Midbrain (tissue), 1 donor: ENCODE results near the gene DYNC2H1.

ENCODE experiments used
- DNase-seq: peaks from one replicate; lab custom pipeline; 2025; lab: John Stamatoyannopoulos, UW

Gene DYNC2H1

GRCh38 chr11:103108933-103109817 lies at the start of gene DYNC2H1:
Gene DYNC2H1, plus strand, starts transcription at chr11:103109426. Its CDS starts 149 bp downstream, at chr11:103109575.
- peak; percentile 87 for DNase-seq

- no peak for DNase-seq
Measured at GRCh38 chr11:103061656-103062055, 47.6 kb upstream of the DYNC2H1 start.

- DNase-seq: no peak
Measured at GRCh38 chr11:103067118-103067517, 42.1 kb upstream of the DYNC2H1 start.

GRCh38 chr11:103069367-103069766 lies 39.9 kb upstream of the DYNC2H1 start:
- DNase-seq: no peak

- no peak for DNase-seq
Measured at GRCh38 chr11:103070142-103070541, 39.1 kb upstream of the DYNC2H1 start.

GRCh38 chr11:103071008-103071407 lies 38.2 kb upstream of the DYNC2H1 start:
- no peak for DNase-seq

- no peak for DNase-seq
Measured at GRCh38 chr11:103076361-103076760, 32.9 kb upstream of the DYNC2H1 start.

- no peak for DNase-seq
Measured at GRCh38 chr11:103077554-103077953, 31.7 kb upstream of the DYNC2H1 start.

GRCh38 chr11:103078710-103079109 lies 30.5 kb upstream of the DYNC2H1 start:
- DNase-seq: no peak

GRCh38 chr11:103079833-103080232 lies 29.4 kb upstream of the DYNC2H1 start:
- no peak for DNase-seq

- no peak for DNase-seq
Measured at GRCh38 chr11:103085758-103086365, 23.4 kb upstream of the DYNC2H1 start.

GRCh38 chr11:103086461-103086860 lies 22.8 kb upstream of the DYNC2H1 start:
- no peak for DNase-seq

GRCh38 chr11:103091064-103091800 lies 18.0 kb upstream of the DYNC2H1 start:
- no peak for DNase-seq

GRCh38 chr11:103091801-103092524 lies 17.3 kb upstream of the DYNC2H1 start, which contains the start of gene DCUN1D5:
Gene DCUN1D5, minus strand, starts transcription at chr11:103092160. Its CDS starts 288 bp downstream, at chr11:103091872.
- DNase-seq: peak; percentile 96

- no peak for DNase-seq
Measured at GRCh38 chr11:103097279-103097678, 11.9 kb upstream of the DYNC2H1 start.

GRCh38 chr11:103109818-103110388 lies 677 bp downstream of the DYNC2H1 start:
- DNase-seq: no peak

GRCh38 chr11:103110391-103110790 lies 1.2 kb downstream of the DYNC2H1 start:
- DNase-seq: no peak

GRCh38 chr11:103111400-103111799 lies 2.2 kb downstream of the DYNC2H1 start:
- no peak for DNase-seq

- DNase-seq: no peak
Measured at GRCh38 chr11:103112364-103112763, 3.1 kb downstream of the DYNC2H1 start.

- no peak for DNase-seq
Measured at GRCh38 chr11:103114836-103115235, 5.6 kb downstream of the DYNC2H1 start.

GRCh38 chr11:103125462-103125861 lies 16.2 kb downstream of the DYNC2H1 start:
- DNase-seq: no peak
